Measurements from ENCODE around the gene ALOX5. TPM values are rescaled to one million over a fixed set of nuclear protein-coding genes. Genes with fewer than 3 reads are reported as not detected.

ALOX5 gene
- total RNA-seq, 4 donors from 2014 or later, result 12.3 to 46.1 (median 14.7) TPM

DNA sequence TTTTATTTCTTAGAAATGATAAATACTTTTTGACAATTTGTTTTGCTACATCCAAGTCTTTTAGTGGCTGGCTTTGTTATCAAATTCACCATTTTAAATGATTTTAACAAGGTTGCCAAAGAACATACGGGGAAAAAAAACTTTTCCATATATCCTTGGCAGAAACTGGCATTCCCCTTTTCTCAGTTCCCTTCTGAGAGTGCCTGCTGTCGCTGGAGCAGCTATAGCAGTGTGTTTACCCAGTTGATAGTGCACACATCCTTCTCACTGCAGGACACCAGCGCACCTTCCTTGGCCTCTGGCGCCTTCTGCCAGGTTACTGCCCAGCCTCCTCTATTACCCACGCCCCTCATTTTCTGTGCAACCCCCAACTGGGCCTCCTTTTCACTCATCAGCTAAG lies 94.1 kb downstream of the ALOX5 start:
- DNase-seq (ENCODE audit: low spot score in 2 of 2), result no peak
- no peaks in the 10 kb centered on the region for H3K27me3 ChIP-seq
- no peak overlapping the region for H3K4me3 ChIP-seq
- WGBS, result 79% methylated on average over 5 of the region's 5 CpGs
- peaks cover 16% of the 10 kb centered on the region for H3K4me1 ChIP-seq
- H3K9me3 ChIP-seq, result no peaks in the 10 kb centered on the region
- TF ChIP-seq CTCF (IDR thresholded peaks at IDR 0.05) (no peak), POLR2A (IDR thresholded peaks at IDR 0.05) (no peak), EP300 (IDR thresholded peaks at IDR 0.05) (no peak), POLR2AphosphoS5 (IDR thresholded peaks at IDR 0.05) (no peak)
- no peak overlapping the region for H3K27ac ChIP-seq
- H3K36me3 ChIP-seq, result peaks cover 10% of the 10 kb centered on the region

GRCh38 chr10:45470098-45471012 lies 96.3 kb downstream of the ALOX5 start:
- peaks cover 12% of the 10 kb centered on the region for H3K4me1 ChIP-seq
- H3K27me3 ChIP-seq, result no peaks in the 10 kb centered on the region
- DNase-seq (ENCODE audit: low spot score in 2 of 2), result no peak
- no peak overlapping the region for H3K27ac ChIP-seq
- H3K4me3 ChIP-seq, result no peak overlapping the region
- H3K9me3 ChIP-seq, result no peaks in the 10 kb centered on the region
- no peaks in the 10 kb centered on the region for H3K36me3 ChIP-seq
- TF ChIP-seq EP300 (IDR thresholded peaks at IDR 0.05), result no peak
- WGBS, result 74% methylated on average over 10 of the region's 10 CpGs

GRCh38 chr10:45471059-45471458 lies 97.0 kb downstream of the ALOX5 start:
- no peak for TF ChIP-seq POLR2A (IDR thresholded peaks at IDR 0.05)
- TF ChIP-seq POLR2AphosphoS5 (IDR thresholded peaks at IDR 0.05), result no peak
- TF ChIP-seq CTCF (IDR thresholded peaks at IDR 0.05), result no peak
- no peak for TF ChIP-seq EP300 (IDR thresholded peaks at IDR 0.05)
- Histone ChIP-seq H3K36me3 (no peaks in the 10 kb centered on the region), H3K27me3 (no peaks in the 10 kb centered on the region), H3K9me3 (no peaks in the 10 kb centered on the region), H3K4me3 (no peak overlapping the region), H3K4me1 (peaks cover 12% of the 10 kb centered on the region), H3K27ac (no peak overlapping the region)
- WGBS, result 95% methylated on average over 2 of the region's 2 CpGs
- DNase-seq (ENCODE audit: low spot score in 2 of 2), result no peak

GRCh38 chr10:45471531-45472310 lies 97.7 kb downstream of the ALOX5 start:
- Histone ChIP-seq H3K36me3 (no peaks in the 10 kb centered on the region), H3K27me3 (no peaks in the 10 kb centered on the region), H3K27ac (no peak overlapping the region), H3K9me3 (no peaks in the 10 kb centered on the region), H3K4me3 (no peak overlapping the region), H3K4me1 (peaks cover 12% of the 10 kb centered on the region)
- no peak for DNase-seq (ENCODE audit: low spot score in 2 of 2)
- WGBS, result 78% methylated on average over 8 of the region's 8 CpGs
- TF ChIP-seq CTCF (IDR thresholded peaks at IDR 0.05) (no peak), POLR2A (IDR thresholded peaks at IDR 0.05) (no peak), POLR2AphosphoS5 (IDR thresholded peaks at IDR 0.05) (no peak), EP300 (IDR thresholded peaks at IDR 0.05) (no peak)

- 88% methylated on average over 2 of the region's 4 CpGs for WGBS
- TF ChIP-seq CTCF (IDR thresholded peaks at IDR 0.05), result no peak
- TF ChIP-seq POLR2A (IDR thresholded peaks at IDR 0.05), result no peak
- TF ChIP-seq EP300 (IDR thresholded peaks at IDR 0.05), result no peak
- TF ChIP-seq POLR2AphosphoS5 (IDR thresholded peaks at IDR 0.05), result no peak
- Histone ChIP-seq H3K4me3 (no peak overlapping the region), H3K27me3 (no peaks in the 10 kb centered on the region), H3K9me3 (peaks cover 7% of the 10 kb centered on the region), H3K36me3 (no peaks in the 10 kb centered on the region), H3K4me1 (peaks cover 12% of the 10 kb centered on the region), H3K27ac (no peak overlapping the region)
- no peak for DNase-seq (ENCODE audit: low spot score in 2 of 2)
Observed at GRCh38 chr10:45473126-45473525, 99.1 kb downstream of the ALOX5 start.

All from suprapubic skin (tissue), 4 donors.